ENCODE data around the gene ABCG8.

ABCG8 gene

DNA sequence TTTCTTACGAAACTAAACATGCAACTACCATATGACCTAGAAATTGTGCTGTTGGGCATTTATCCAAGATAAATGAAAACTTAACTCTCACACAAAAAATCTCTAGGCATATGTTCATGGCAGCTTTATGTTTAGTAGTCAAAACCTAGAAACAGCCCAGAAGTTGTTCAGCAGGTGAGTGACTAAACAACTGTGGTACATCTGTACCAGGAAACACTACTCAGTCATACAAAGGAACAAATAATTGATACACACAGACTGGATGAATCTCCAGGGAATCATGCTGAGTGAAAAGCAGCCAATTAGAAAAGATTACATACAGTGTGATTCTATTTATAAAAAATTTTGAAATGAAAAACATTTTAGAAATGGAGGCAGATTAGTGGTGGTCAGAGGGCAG lies 35.7 kb upstream of the ABCG8 start:
- Histone ChIP-seq H3K9ac (no peak overlapping the region), H3K9me3 (ENCODE audit: control insufficient read depth, low read length) (no peaks in the 10 kb centered on the region), H2AFZ (no peak overlapping the region), H3K4me3 (ENCODE audit: low read depth, low read length) (no peak overlapping the region), H3K36me3 (ENCODE audit: control insufficient read depth, insufficient read depth, low read length) (no peaks in the 10 kb centered on the region), H3K27me3 (ENCODE audit: control insufficient read depth, insufficient read depth, low read length) (no peaks in the 10 kb centered on the region), H3K4me1 (no peaks in the 10 kb centered on the region), H3K79me2 (no peaks in the 10 kb centered on the region), H3K27ac (no peak overlapping the region), H3K4me2 (ENCODE audit: low read length) (no peak overlapping the region)
- TF ChIP-seq, protein P1, sequence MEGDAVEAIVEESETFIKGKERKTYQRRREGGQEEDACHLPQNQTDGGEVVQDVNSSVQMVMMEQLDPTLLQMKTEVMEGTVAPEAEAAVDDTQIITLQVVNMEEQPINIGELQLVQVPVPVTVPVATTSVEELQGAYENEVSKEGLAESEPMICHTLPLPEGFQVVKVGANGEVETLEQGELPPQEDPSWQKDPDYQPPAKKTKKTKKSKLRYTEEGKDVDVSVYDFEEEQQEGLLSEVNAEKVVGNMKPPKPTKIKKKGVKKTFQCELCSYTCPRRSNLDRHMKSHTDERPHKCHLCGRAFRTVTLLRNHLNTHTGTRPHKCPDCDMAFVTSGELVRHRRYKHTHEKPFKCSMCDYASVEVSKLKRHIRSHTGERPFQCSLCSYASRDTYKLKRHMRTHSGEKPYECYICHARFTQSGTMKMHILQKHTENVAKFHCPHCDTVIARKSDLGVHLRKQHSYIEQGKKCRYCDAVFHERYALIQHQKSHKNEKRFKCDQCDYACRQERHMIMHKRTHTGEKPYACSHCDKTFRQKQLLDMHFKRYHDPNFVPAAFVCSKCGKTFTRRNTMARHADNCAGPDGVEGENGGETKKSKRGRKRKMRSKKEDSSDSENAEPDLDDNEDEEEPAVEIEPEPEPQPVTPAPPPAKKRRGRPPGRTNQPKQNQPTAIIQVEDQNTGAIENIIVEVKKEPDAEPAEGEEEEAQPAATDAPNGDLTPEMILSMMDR (IDR thresholded peaks at IDR 0.05), result no peak

GRCh38 chr2:43806719-43807031 lies 32.1 kb upstream of the ABCG8 start:
- no peak overlapping the region for H3K4me2 ChIP-seq (ENCODE audit: low read length)

GRCh38 chr2:43810452-43810851 lies 28.3 kb upstream of the ABCG8 start:
- no peaks in the 10 kb centered on the region for H3K27me3 ChIP-seq (ENCODE audit: control insufficient read depth, insufficient read depth, low read length)
- TF ChIP-seq, protein P1 (IDR thresholded peaks at IDR 0.05), result no peak
- no peak overlapping the region for H3K4me3 ChIP-seq (ENCODE audit: low read depth, low read length)
- H3K27ac ChIP-seq, result no peak overlapping the region
- no peak overlapping the region for H3K4me2 ChIP-seq (ENCODE audit: low read length)
- no peaks in the 10 kb centered on the region for H3K79me2 ChIP-seq
- H3K4me1 ChIP-seq, result no peaks in the 10 kb centered on the region
- no peaks in the 10 kb centered on the region for H3K9me3 ChIP-seq (ENCODE audit: control insufficient read depth, low read length)
- H3K36me3 ChIP-seq (ENCODE audit: control insufficient read depth, insufficient read depth, low read length), result no peaks in the 10 kb centered on the region
- no peak overlapping the region for H3K9ac ChIP-seq
- no peak overlapping the region for H2AFZ ChIP-seq

More at GRCh38 chr2:43806719-43807031, 32.1 kb upstream of the ABCG8 start:
- Histone ChIP-seq H3K9me3 (ENCODE audit: control insufficient read depth, low read length) (no peaks in the 10 kb centered on the region), H3K27me3 (ENCODE audit: control insufficient read depth, insufficient read depth, low read length) (no peaks in the 10 kb centered on the region), H3K27ac (no peak overlapping the region), H3K4me3 (ENCODE audit: low read depth, low read length) (no peak overlapping the region), H2AFZ (no peak overlapping the region), H3K4me1 (no peaks in the 10 kb centered on the region), H3K79me2 (no peaks in the 10 kb centered on the region), H3K9ac (no peak overlapping the region), H3K36me3 (ENCODE audit: control insufficient read depth, insufficient read depth, low read length) (no peaks in the 10 kb centered on the region)
- TF ChIP-seq, protein P1 (IDR thresholded peaks at IDR 0.05), result no peak

DNA sequence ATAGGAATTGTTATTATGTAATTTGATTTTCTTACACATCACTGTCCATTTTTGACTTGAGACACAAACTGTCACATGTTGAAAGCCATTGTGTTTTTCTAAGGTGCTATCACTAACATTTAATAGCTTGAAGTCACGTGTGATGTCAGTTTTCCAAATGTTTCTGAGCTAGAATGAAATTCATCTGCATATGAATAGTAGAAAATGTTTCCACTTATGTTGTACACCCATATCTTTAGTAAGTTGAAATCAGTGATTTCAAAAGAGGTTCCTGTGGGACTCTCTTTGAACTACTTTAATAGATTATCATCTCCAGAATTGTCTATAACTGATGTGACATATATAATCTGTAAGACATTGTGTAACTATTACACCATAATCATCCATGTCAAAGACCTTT lies 27.9 kb upstream of the ABCG8 start:
- Histone ChIP-seq H3K79me2 (no peaks in the 10 kb centered on the region), H3K36me3 (ENCODE audit: control insufficient read depth, insufficient read depth, low read length) (no peaks in the 10 kb centered on the region), H3K4me3 (ENCODE audit: low read depth, low read length) (no peak overlapping the region), H3K27me3 (ENCODE audit: control insufficient read depth, insufficient read depth, low read length) (no peaks in the 10 kb centered on the region), H3K4me1 (no peaks in the 10 kb centered on the region), H3K9ac (no peak overlapping the region), H2AFZ (no peak overlapping the region), H3K4me2 (ENCODE audit: low read length) (no peak overlapping the region), H3K27ac (no peak overlapping the region), H3K9me3 (ENCODE audit: control insufficient read depth, low read length) (no peaks in the 10 kb centered on the region)
- TF ChIP-seq, protein P1 (IDR thresholded peaks at IDR 0.05), result no peak

DNA sequence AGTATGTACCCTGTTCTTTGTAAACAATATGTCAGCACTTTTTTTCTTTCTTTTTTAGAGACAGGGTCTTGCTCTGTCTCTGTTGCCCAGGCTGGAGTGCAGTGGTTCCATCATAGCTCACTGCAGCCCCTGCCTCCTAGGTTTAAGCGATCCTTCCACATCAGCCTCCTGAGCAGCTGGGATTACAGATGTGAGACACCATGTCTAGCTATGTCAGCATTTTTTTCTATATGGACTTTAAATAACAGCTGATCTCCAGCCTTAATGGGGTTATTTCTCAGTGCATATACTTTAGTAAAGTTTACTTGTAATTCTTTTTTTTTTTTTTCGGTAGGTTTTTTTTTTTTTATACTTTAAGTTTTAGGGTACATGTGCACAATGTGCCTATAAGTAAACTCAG lies 26.8 kb upstream of the ABCG8 start:
- Histone ChIP-seq H3K27me3 (ENCODE audit: control insufficient read depth, insufficient read depth, low read length) (no peaks in the 10 kb centered on the region), H3K36me3 (ENCODE audit: control insufficient read depth, insufficient read depth, low read length) (no peaks in the 10 kb centered on the region)

More for the DNA sequence above, 26.8 kb upstream of the ABCG8 start:
- Histone ChIP-seq H3K4me1 (no peaks in the 10 kb centered on the region), H3K27ac (no peak overlapping the region), H2AFZ (no peak overlapping the region), H3K4me2 (ENCODE audit: low read length) (no peak overlapping the region), H3K4me3 (ENCODE audit: low read depth, low read length) (no peak overlapping the region), H3K79me2 (no peaks in the 10 kb centered on the region), H3K9ac (no peak overlapping the region), H3K9me3 (ENCODE audit: control insufficient read depth, low read length) (no peaks in the 10 kb centered on the region)
- TF ChIP-seq, protein P1 (IDR thresholded peaks at IDR 0.05), result no peak

Measured in parathyroid adenoma (tissue), 2 donors.